NCI-H2081 (cell line): ENCODE data around the gene CSTF2T.
"Not testable (repeated sequence)": the region's sequence is repeated elsewhere in the genome, so short reads cannot be mapped to it uniquely, and the experiment has no call there.

Experiments
- DNase-seq, 2 experiments: peaks; one replicate each; lab custom pipeline; 2025; lab: John Stamatoyannopoulos, UW

The CSTF2T gene

GRCh38 chr10:51698473-51699063, 827 bp downstream of the CSTF2T start:
- no peak for DNase-seq

DNA sequence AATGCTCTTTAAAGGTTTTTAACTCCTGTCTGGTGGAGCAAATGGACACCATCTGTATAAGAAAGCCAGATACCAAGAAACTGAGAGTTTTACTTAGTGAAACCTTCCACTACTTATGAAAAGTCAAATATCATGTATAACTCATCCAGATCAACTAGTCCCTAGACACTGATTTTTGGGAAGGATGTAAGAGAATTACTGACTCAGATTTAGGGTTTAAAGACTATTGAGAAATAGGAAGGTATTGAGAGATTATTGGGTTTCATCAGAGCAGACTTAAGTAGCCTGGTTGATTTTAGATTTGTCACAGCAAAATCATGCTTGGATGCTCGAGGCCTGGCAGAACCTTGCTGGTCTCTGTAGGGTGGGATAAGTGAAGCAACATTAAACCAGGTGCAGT, 3.1 kb downstream of the CSTF2T start:
- DNase-seq: no peak

- no peak for DNase-seq
Measured at GRCh38 chr10:51694086-51694768, 5.2 kb downstream of the CSTF2T start.

GRCh38 chr10:51691135-51691534, 8.3 kb downstream of the CSTF2T start:
- no peak for DNase-seq

- no peak for DNase-seq
Measured at GRCh38 chr10:51689536-51689935, 9.9 kb downstream of the CSTF2T start.

GRCh38 chr10:51688826-51689225, 10.6 kb downstream of the CSTF2T start:
- DNase-seq: not testable (repeated sequence)

DNA sequence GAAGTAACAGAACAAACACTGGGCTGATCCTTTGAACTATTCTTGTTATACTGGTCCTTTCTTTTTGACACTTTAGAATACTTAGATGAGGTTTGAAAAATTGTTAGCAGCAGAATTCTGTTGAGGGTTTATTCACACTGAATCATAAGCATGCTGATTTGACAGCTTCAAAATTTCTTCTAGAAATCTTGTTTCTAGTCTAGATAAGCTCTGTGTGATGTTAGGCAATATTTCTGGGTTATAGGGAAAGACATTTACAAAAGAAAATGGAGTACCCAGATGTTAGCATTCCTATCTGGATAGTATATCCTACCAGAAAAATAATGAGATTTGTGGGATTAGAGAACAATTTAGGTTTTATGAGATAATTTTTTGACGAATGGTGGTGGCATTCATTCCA, 12.1 kb downstream of the CSTF2T start:
- DNase-seq: no peak

DNA sequence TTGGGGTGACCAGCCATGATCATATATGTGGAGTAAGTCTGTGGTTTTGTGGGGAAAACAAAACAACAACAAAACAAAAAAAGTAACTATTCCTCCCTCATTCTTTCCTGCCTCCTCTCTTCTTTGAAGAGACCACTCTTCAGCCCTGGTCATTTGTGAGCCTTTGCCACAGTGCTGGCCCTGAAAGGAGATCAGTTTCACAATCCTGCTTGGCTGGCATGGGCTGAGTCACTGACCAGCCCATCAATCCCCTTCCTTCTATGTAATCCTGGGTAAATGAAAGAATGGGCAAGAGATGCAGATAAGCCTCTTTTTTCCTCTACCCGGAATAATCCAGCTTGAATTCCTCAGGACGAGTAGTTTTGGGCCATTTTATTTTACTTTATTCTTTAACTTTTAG, 13.6 kb downstream of the CSTF2T start:
- no peak for DNase-seq

DNA sequence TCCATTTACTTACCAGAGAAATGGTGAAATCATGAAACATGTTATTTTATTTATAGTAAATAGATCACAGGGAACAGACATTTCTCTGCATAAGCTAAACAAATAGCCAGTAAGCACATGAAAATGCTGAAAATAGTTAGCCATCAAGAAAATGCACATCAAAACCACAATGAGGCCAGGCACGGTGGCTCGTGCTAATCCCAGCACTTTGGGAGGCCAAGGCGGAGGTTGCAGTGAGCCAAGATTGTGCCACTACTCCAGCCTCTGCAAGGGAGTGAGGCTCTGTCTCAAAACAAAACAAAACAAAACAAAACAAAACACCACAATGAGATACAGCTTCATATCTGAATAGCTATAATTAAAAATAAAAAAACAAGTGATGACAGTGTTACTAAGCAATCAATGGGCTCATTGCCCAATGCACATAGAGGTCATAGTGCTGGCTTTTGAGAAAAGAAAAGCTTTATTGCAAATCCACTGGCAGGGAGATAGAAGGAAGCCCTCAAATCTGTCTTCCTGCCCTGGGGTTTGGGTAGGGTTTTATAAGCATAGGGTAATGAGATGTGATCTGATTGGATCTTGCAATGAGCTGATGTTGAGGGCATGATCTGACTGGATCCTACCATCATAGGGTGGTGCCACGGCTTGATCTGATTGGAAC, 16.2 kb downstream of the CSTF2T start:
- DNase-seq: no peak

- no peak for DNase-seq
Measured at GRCh38 chr10:51679841-51680240, 19.6 kb downstream of the CSTF2T start.

GRCh38 chr10:51675088-51675487, 24.3 kb downstream of the CSTF2T start:
- no peak for DNase-seq

DNA sequence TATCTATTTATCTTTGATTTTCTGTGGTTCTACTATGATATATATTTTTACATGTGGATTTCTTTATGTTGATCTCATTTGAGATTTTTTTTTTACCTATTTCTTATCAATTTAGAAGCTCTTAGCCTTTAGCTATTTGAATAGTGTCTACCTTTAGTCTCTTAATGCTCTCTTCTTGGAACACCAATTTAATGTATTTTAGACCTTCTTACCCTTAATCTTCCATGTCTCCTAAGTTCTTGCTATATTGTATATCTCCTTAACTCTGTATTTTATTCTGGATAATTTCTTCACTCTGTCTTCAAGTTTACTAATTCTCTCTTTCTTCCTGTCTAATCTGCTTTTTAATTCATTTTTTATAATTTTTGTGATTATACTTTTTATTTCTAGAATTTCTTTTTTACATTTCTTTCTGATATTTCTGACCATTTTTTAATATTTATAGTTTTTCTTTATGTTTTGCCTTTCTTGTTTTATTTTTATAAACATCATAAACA, 27.3 kb downstream of the CSTF2T start:
- no peak for DNase-seq

- no peak for DNase-seq
Measured at GRCh38 chr10:51669041-51669440, 30.4 kb downstream of the CSTF2T start.

DNA sequence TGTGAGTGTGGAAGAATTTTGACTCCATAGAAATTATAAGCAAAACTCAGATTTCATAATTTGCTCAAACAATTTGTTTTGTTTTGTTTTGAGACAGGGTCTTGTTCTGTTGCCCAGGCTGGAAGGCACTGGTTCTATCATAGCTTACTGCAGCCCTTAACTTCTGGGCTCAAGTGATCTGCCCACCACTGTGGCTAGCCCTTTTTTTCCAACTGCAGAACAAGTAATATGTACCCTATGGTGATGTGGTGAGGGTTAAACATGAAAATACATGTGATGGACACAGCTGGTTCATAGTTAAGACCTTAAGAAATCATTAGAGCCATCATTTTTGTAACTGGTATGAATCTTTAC, 31.1 kb downstream of the CSTF2T start:
- DNase-seq: no peak

- peak in 1 of 2 experiments; percentile 1 for DNase-seq
Measured at GRCh38 chr10:51667678-51668335, 31.6 kb downstream of the CSTF2T start.

DNA sequence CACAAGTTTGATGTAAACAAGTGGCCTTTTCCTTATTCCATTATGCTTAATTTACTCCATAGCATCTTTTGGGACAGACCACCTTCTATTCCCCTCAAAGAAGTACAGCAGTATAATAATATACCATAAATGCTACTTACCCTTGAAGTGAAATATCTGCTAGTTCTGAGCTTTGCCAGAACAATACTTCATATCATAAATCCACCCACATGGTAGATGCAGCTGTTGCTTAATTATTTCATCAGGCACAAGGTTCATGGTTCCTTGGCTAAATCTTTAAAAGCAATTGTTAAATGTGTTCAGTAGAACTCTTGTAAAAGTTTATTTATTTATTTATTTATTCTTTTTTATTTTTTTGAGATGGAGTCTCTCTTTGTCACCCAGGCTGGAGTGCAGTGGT, 32.9 kb downstream of the CSTF2T start:
- DNase-seq: no peak

GRCh38 chr10:51663086-51663485, 36.3 kb downstream of the CSTF2T start:
- DNase-seq: no peak

DNA sequence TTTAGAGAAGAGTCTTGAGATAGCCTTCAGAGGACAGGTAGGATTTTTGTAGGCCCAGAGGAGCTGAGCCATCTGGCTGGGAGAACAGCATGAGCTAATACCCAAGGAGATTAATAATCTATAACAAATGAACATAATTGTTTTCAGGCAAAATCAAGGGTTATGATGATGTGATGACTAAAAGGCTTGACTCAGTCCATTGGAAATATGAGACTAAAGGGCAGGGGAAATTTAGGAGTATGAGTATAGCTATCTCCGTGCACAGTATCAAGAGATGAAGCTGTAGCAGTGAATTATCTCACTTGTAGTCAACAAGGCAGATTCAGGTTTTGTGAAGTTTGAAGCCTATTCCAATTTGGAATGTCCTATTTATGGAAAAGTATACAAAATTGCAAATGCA, 40.1 kb downstream of the CSTF2T start:
- DNase-seq: no peak

GRCh38 chr10:51658000-51658399, 41.4 kb downstream of the CSTF2T start:
- DNase-seq: no peak

DNA sequence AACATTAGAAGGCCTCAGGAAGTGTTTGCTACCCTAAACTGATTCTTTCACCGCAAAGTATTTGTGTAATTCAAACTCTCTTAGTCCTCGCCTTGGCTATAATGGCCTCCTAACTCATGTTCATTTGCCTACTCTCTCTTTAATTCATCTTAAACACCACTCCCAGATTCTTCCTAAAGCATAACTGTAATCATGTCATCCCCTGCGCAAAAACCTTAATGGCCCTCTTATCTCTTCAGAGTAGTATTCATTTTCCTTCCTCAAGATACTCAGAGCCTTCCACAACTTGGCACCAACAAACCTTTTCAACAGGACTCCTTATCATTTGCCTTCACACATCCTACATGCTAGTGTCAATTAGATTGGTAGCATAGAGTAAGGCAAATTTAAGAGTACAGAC, 42.9 kb downstream of the CSTF2T start:
- no peak for DNase-seq

DNA sequence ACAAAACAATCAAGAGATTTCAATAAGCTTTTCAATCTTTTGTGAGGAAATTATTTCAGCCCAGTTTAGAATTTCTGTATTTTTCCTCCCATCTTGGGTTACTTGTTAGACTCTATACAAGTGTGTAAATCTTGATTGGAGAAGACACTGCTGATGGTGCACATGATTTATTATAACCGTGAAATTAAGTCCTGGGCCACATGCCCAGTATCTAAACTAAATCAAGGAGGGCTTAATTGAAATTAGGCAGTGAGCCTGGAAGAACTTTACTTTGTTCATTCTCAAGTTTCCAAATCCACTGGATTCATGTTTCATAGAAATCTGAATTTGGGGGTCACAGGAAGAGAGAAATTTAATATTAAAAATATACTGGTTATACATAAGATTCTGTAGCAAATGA, 44.5 kb downstream of the CSTF2T start:
- DNase-seq: no peak

DNA sequence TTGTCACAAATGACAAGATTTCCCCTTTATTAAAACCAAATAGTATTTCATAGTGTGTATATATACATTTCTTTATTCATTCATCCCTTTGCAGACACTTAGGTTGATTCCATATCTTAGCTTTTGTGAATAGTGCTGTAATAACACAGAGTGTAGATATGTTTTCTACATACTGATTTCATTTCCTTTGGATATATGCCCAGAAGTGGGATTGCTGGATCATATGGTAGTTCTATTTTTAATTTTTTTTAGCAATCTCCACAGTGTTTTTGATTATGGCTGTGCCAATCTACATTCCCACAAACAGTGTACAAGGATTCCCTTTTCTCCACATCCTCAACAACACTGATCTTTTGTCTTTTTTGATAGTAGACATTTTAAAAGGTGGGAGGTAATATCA, 46.4 kb downstream of the CSTF2T start:
- DNase-seq: no peak

DNA sequence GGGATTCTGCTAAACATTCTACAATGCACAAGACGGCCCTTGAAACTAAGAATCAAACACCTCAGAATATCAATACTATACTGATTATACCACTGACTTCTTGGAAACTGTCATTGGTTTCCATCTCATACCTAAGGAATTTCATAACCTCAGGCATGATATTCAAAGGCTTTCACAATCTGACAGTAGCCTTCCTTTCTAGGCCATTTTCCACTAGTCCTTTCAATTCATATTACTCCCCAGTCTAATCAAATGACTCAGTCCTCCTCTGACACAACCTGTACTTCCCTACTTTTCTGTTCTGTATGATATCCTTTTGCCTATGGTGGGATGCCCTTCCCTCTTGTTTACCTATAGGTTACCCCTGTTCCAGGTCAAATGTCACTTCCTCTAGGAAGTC, 48.3 kb downstream of the CSTF2T start:
- DNase-seq: no peak
